Right ventricle myocardium superior (tissue), 1 donor: Measurements from ENCODE around the gene PPP1R8. TPM values are rescaled to one million over a fixed set of nuclear protein-coding genes. Genes with fewer than 3 reads are reported as not detected.

Experiments
- ATAC-seq: fragments of 200-7000 bp; cut with Tn5 transposase; one replicate; pipeline ENCODE4 v1.9.1; 2020; ENCODE audit warnings: mild to moderate bottlenecking; ENCODE audit not compliant: poor library complexity
- DNase-seq: peaks from one replicate; pipeline ENCODE4 v3.0.0-alpha.2; 2020
- intact Hi-C: fragments of 100-400 bp; cut with DNase I; formaldehyde crosslinking; loops from one replicate; pipeline ENCODE4 v1.11.2; 2022
- total RNA-seq: library from RNA; stranded (reverse); fragmentation: NEBNext Ultra II Directional; extraction: Animal tissue kit (Norgen Biotek cat#: 25700); gene quantifications from one replicate; pipeline ENCODE4 v1.2.1, GENCODE V29; 2021
- donor health status: DM: no; HTN: yes; CAD: no; lungs with severe emphysema.

Gene PPP1R8
- total RNA-seq, 1 donor from 2014 or later = 21.3 TPM

DNA sequence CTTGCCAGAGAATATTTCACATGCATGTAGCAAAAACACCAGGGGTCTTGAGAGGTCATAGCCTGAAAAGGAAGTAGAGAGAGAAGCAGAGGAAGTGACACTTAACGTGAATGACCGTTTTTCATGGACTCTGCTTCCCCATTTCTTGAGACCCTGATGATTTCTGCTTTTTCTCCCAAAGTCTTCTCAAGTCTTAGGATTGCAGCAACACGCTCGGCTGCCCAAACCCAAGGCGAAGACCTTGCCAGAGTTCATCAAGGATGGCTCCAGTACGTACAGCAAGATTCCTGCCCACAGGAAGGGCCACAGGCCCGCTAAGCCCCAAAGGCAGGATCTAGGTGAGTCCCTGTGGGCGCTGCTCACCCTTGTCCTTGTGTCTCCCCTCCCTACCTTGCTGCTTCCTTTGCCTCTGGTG is 54.5 kb downstream of the PPP1R8 start:
- intact Hi-C loops = no loop called here
- DNase-seq = peak; percentile 58
- peak; percentile 57 for ATAC-seq

DNA sequence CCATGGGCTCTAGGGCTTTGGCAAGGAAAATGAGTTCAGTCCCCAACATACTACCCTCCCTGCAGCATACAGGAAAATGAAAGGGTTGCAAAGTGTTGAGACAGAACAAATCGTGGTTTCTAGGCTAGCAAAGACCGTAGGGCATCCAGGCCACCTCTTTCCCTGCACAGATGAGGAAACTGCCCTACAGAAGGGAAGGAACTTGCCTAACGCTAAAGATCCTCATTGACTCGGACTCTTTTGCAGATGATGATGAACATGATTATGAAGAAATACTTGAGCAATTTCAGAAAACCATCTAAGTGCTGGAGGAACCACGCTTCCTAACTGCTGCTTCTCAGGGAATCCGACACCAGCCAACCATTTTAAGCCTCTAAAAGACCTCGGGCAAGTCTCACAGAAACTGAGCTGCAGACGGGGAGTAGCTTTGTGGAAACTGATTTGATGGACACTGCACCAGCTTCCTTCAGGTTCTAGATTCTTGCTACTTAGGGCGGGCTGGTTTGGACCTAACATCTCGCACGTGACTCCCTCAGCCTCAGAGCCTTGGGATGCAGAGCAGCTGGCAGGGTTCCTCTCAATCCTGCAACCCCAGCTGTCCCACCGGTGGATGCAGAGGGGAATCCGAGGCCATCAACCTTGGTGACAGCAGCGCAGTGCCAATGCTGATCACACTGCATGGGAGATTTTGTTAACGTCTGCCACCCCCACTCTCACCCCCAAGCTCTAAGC is 55.2 kb downstream of the PPP1R8 start:
- ATAC-seq (peak; percentile 62), DNase-seq (peak; percentile 36)
- intact Hi-C loops = no loop called here

- ATAC-seq (no peak), DNase-seq (no peak)
- intact Hi-C loops = no loop called here
Observed at GRCh38 chr1:27886353-27886679, 55.7 kb downstream of the PPP1R8 start.

DNA sequence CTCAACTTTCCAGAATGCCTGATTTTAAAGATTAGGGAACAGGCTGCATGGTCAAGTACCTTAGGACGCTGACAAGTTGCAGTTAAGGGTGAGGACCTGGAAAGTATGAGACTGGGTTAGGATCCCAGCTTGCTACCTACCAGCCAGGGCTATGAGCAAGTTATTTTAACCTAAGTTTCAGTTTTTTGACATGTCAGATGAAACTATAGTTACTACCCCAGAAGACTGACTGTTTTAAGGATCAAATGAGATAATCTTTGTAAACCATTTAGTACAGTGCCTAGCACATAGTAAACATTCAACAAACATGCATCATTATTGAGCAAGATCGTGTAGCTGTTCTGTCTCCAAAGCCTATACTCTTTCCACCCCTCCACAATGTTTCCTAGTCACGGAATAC is 56.2 kb downstream of the PPP1R8 start:
- intact Hi-C loops = no loop called here
- DNase-seq (no peak), ATAC-seq (no peak)

- intact Hi-C loops = no loop called here
- no peak for DNase-seq
- ATAC-seq = peak; percentile 25
Observed at GRCh38 chr1:27887215-27888021, 56.8 kb downstream of the PPP1R8 start.

DNA sequence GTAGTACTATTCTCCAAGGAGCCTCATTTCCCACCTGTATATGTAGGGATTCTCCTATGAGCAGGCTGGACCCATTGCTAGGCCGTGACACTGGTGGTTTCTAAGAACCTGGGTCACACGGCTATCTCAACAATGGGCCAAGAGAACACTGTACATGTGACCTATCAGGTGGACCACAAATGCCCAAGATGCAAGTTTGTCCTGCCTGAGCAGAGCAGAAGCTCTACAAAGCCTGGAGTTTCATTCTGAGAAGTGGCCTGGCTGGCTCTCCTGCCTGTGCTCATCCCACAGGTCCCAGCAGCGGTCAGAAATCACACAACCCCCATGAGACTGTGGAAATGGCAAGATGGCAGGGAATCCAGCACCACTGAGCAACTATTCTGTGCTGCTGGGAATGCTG is 58.9 kb downstream of the PPP1R8 start:
- DNase-seq (no peak), ATAC-seq (no peak)
- intact Hi-C loops = no loop called here

DNA sequence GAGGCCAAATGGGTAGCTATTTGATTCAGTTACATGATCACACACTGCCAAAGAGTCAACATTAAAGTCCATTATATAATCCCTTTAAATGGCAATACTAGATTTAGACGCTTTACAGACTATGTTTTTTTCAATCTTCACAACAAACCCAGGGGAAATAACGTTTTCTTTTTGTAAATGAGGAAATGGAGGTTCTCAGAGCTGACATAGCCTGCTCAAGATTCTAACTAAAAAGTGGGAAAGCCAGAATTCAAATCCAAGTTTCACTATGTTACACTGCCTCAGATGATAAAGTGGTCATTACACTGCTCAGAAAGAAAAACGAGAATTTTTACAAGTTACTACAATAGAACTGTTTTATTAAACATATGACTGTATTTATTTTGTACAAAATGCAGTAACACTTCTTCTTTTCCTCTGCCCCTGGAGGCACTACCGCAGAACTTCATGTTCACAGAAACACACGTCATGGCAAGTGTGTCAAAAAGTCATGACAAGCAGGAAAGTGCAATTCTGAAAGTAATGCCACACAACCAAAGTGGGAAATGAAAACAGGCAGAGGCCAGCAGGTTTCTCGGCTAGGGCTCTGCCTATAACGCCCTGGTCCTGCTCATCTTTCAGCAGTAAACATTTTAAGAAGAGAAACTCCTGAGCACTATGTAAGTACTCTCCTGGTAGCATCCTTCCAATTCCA is 60.8 kb downstream of the PPP1R8 start:
- intact Hi-C loops = no loop called here
- peak; percentile 71 for ATAC-seq
- DNase-seq = no peak

DNA sequence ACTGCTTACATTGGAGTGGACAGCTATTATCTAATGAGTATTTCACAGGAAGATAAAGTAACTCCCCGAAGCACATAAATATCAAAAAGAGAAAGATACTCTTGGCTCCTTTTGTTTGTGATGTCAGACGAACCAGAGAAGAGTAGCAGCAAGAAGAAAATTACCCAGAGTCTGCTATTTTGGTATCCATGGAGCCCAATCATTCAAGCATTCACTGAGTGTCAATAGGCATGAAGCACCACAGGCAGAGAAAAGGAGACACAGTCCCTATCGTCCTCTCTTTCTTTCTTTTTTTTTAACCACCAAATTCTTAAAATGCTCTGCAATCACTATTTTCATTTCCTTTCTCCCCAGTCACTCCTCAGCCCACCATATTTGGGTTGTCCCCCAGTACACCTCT is 63.9 kb downstream of the PPP1R8 start:
- no peak for ATAC-seq
- DNase-seq = no peak
- intact Hi-C loops = no loop called here

Other genes starting within 250 kb of the PPP1R8 start
- gene AHDC1, start 226.6 kb upstream of the PPP1R8 start, total RNA-seq = 47.4 TPM
- 3.7 TPM for gene FGR, start 195.6 kb upstream of the PPP1R8 start, total RNA-seq
- gene IFI6, start 158.6 kb upstream of the PPP1R8 start, total RNA-seq = 29.2 TPM
- 9.8 TPM for gene FAM76A, start 104.8 kb upstream of the PPP1R8 start, total RNA-seq
- 19.0 TPM for gene STX12, start 57.6 kb upstream of the PPP1R8 start, total RNA-seq
- 9.4 TPM for gene THEMIS2, start 41.8 kb downstream of the PPP1R8 start, total RNA-seq
- 21.4 TPM for gene RPA2, start 83.8 kb downstream of the PPP1R8 start, total RNA-seq
- gene SMPDL3B, start 104.2 kb downstream of the PPP1R8 start, total RNA-seq = not detected
- gene XKR8, start 129.2 kb downstream of the PPP1R8 start, total RNA-seq = 4.1 TPM